Right lobe of liver (tissue), 4 donors: ENCODE measurements around the gene ERP27.

ENCODE experiments used
- CTCF ChIP-seq, 4 donors: fragments of 200-600 bp in 3 of 4; fragments of 450-650 bp in 1 of 4; IDR thresholded peaks; one replicate each; pipeline versions ENCODE4 v1.5.1 to v1.8.0; 2016 to 2022; ENCODE audit warnings: antibody characterized with exemption in 4 of 4, mild to moderate bottlenecking in 2 of 4
- POLR2A ChIP-seq: fragments of 450-650 bp; IDR thresholded peaks from one replicate; pipeline ENCODE4 v1.6.1; 2017; ENCODE audit warnings: antibody characterized with exemption, mild to moderate bottlenecking
- donor health status: DM: no; HTN: no; CAD: no.
- donor health status: DM: no; HTN: no; CAD: no.
- donor health status: DM: no; HTN: yes; CAD: no.

GRCh38 chr12:14901228-14901562 is 37.1 kb downstream of the ERP27 start:
- TF ChIP-seq CTCF (IDR thresholded peaks at IDR 0.05): no peak
- TF ChIP-seq POLR2A: no peak
